CD14-positive monocyte (primary cell): Measurements from ENCODE around the gene AGAP1. TPM values are rescaled to one million over a fixed set of nuclear protein-coding genes. Genes with fewer than 3 reads are reported as not detected.

Source experiments
- DNase-seq, 3 donors: peaks; one replicate each; pipeline ENCODE4 v3.0.0-alpha.2; 2011 to 2022
- H2AFZ ChIP-seq: 2 replicates; pipeline ENCODE4 v1.6.0; 2012; ENCODE audit warnings: mild to moderate bottlenecking, low read depth, low read length, inconsistent platforms; ENCODE audit not compliant: insufficient read depth, poor library complexity, severe bottlenecking
- H3K27ac ChIP-seq, 2 donors: 1 replicate in 1 of 2; 2 replicates in 1 of 2; pipeline ENCODE4 v1.5.1; 2012 to 2013; ENCODE audit warnings: low read length in 2 of 2, control low read depth in 1 of 2, inconsistent platforms in 1 of 2, low read depth in 1 of 2, mild to moderate bottlenecking in 1 of 2
- H3K27me3 ChIP-seq, 2 donors: one replicate each; pipeline versions ENCODE4 v1.6.0 to v1.6.1; 2011 to 2013; ENCODE audit warnings: low read length in 2 of 2; ENCODE audit not compliant: control insufficient read depth in 2 of 2, insufficient read depth in 2 of 2
- H3K36me3 ChIP-seq, 2 donors: replicated peaks in 1 of 2; 1 replicate in 1 of 2; 2 replicates in 1 of 2; pipeline versions ENCODE4 v1.5.1 to v1.6.1; 2012 to 2013; ENCODE audit warnings: low read length in 2 of 2, control low read depth in 1 of 2, inconsistent platforms in 1 of 2, mild to moderate bottlenecking in 1 of 2; ENCODE audit not compliant: insufficient read depth in 2 of 2, control insufficient read depth in 1 of 2
- H3K4me1 ChIP-seq, 2 donors: 1 replicate in 1 of 2; 2 replicates in 1 of 2; pipeline versions ENCODE4 v1.5.1 to v1.6.1; 2012 to 2013; ENCODE audit warnings: low read length in 2 of 2, control low read depth in 1 of 2, inconsistent platforms in 1 of 2, mild to moderate bottlenecking in 1 of 2, moderate library complexity in 1 of 2; ENCODE audit not compliant: insufficient read depth in 2 of 2, control insufficient read depth in 1 of 2
- H3K4me2 ChIP-seq: replicated peaks from 2 replicates; pipeline ENCODE3; 2012; ENCODE audit warnings: low read length, moderate library complexity, mild to moderate bottlenecking; ENCODE audit not compliant: poor library complexity, severe bottlenecking; ENCODE audit errors: extremely low read depth
- H3K4me3 ChIP-seq, 3 experiments: fragments of 200-600 bp in 1 of 3; sonication (generic) in 1 of 3; replicated peaks in 1 of 3; 1 replicate in 2 of 3; 2 replicates in 1 of 3; pipeline ENCODE4 v1.5.1; 2011 to 2013; ENCODE audit warnings: low read length in 3 of 3, mild to moderate bottlenecking in 3 of 3, control low read depth in 2 of 3, low read depth in 2 of 3, inconsistent platforms in 1 of 3, moderate library complexity in 1 of 3
- H3K79me2 ChIP-seq: 2 replicates; pipeline ENCODE4 v1.6.0; 2012; ENCODE audit warnings: mild to moderate bottlenecking, control low read depth, inconsistent platforms, low read length, moderate library complexity; ENCODE audit not compliant: insufficient read depth
- H3K9ac ChIP-seq: 2 replicates; pipeline ENCODE4 v1.6.0; 2017; ENCODE audit warnings: low read length, mild to moderate bottlenecking; ENCODE audit not compliant: insufficient read depth, poor library complexity, severe bottlenecking
- H3K9me3 ChIP-seq, 2 donors: replicated peaks in 1 of 2; 1 replicate in 1 of 2; 2 replicates in 1 of 2; pipeline versions ENCODE4 v1.5.1 to v1.6.1; 2012 to 2013; ENCODE audit warnings: low read length in 2 of 2, control low read depth in 1 of 2; ENCODE audit not compliant: control insufficient read depth in 1 of 2, insufficient read depth in 1 of 2
- H4K20me1 ChIP-seq: 2 replicates; pipeline ENCODE4 v1.6.0; 2012; ENCODE audit warnings: mild to moderate bottlenecking, low read length, control low read depth, moderate library complexity; ENCODE audit not compliant: insufficient read depth
- H3K27ac Mint-ChIP-seq, 7 donors: one replicate each; pipeline ENCODE4 v1.8.0; 2020; ENCODE audit warnings: mild to moderate bottlenecking in 7 of 7, mixed read lengths in 7 of 7, moderate library complexity in 6 of 7, inconsistent platforms in 2 of 7
- H3K27me3 Mint-ChIP-seq, 3 donors: one replicate each; pipeline ENCODE4 v1.8.0; 2021 to 2022; ENCODE audit warnings: low read depth in 3 of 3, mild to moderate bottlenecking in 3 of 3, mixed read lengths in 3 of 3, moderate library complexity in 3 of 3, inconsistent platforms in 1 of 3
- H3K36me3 Mint-ChIP-seq, 2 donors: one replicate each; pipeline ENCODE4 v1.8.0; 2020; ENCODE audit warnings: mixed read lengths in 2 of 2, inconsistent platforms in 1 of 2, mild to moderate bottlenecking in 1 of 2
- H3K4me1 Mint-ChIP-seq: one replicate; pipeline ENCODE4 v1.8.0; 2020; ENCODE audit warnings: mild to moderate bottlenecking, mixed read lengths
- H3K4me3 Mint-ChIP-seq, 2 donors: one replicate each; pipeline ENCODE4 v1.8.0; 2020; ENCODE audit warnings: mild to moderate bottlenecking in 2 of 2, mixed read lengths in 2 of 2, moderate library complexity in 1 of 2
- H3K9me3 Mint-ChIP-seq, 7 donors: one replicate each; pipeline ENCODE4 v1.8.0; 2020 to 2022; ENCODE audit warnings: mixed read lengths in 7 of 7, mild to moderate bottlenecking in 6 of 7, moderate library complexity in 6 of 7, inconsistent platforms in 2 of 7
- CTCF ChIP-seq: fragments of 200-600 bp; IDR thresholded peaks from one replicate; pipeline ENCODE4 v1.8.0; 2022; ENCODE audit warnings: antibody characterized with exemption, mild to moderate bottlenecking
- WGBS: methylation state at CpG from one replicate; pipeline ENCODE4 v1.1.5; 2013; ENCODE audit warnings: missing lambda C conversion rate; ENCODE audit not compliant: insufficient coverage; 5-methylcytosine and 5-hydroxymethylcytosine counted together
- intact Hi-C, 2 donors: fragments of 100-400 bp; cut with micrococcal nuclease; formaldehyde crosslinking; loops; one replicate each; pipeline versions ENCODE4 v1.15.0 to v1.15.1; 2023
- polyA plus RNA-seq, 3 donors: library from polyadenylated mRNA; depleted of rRNA in 1 of 3; unstranded in 2 of 3; stranded (reverse) in 1 of 3; fragments of 300-500 nt in 2 of 3; fragments of >200 nt in 1 of 3; fragmentation: Illumina TruSeq in 2 of 3; gene quantifications; 1 replicate in 2 of 3; 2 replicates in 1 of 3; pipeline ENCODE4 v1.2.3, GENCODE V29; 2012 to 2021

Gene AGAP1
- polyA plus RNA-seq, 3 donors, result 0.12 TPM; not detected in 2

DNA sequence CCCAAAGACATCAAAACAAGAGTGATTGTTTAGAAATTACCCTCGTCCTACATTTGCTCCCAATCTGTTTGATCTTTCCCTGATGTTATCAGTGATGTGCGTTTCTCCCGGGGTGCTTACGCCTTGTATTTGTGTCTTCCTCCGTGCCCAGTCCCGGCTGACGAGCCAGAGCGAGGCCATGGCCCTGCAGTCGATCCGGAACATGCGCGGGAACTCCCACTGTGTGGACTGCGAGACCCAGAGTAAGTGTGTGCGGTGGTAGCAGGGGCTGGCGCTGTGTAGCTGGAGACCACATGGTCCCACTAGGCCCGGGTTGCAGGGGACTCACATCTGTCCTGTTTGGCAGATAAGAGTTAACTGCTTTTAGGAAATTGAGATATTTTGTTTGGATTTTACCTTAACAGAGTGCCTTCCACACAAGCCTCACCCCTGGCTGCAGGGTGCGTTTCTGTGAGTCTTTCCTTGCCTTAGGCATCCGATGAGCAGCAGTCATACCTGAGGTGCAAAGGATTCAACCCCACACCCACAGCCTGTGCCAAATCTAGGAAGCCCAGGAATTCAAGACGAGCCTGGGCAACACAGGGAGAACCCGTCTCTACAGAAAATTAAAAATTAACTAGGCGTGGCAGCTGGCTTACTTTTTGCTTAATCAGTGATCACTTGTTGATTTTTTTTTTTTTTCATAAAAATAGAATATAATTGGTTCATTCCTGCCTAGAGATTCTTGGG is 546.9 kb downstream of the AGAP1 start:
- H3K4me1 Mint-ChIP-seq, result no peaks in the 10 kb centered on the region

DNA sequence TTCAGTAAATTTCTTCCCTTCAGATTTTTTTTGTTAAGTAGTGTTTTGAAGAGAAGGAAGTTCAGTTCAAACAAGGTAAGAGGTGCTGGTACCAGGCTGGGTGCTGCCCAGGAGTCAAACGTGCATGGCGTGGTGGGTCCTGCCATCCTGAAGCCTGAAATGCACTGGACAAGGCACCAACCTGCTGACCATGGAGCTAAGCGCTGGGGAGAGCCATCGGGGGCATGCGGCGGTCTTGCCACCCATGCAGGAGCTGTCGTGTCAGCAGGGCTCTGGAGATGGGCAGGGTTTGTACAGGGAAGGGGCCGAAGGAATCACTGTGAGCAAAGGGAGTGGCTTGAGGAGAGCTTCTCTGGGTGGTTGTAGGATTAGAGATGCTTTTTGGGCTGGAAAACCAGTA is 547.8 kb downstream of the AGAP1 start:
- no peak overlapping the region for H3K4me3 Mint-ChIP-seq
- no peaks in the 10 kb centered on the region for H3K9me3 ChIP-seq

More for the DNA sequence above, 546.9 kb downstream of the AGAP1 start:
- H4K20me1 ChIP-seq, result no peaks in the 10 kb centered on the region
- Mint-ChIP-seq H3K4me3 (no peak overlapping the region), H3K27ac (no peak overlapping the region), H3K9me3 (peaks cover 0 to 3% (median 0%) of the 10 kb centered on the region in 7 donors), H3K36me3 (no peaks in the 10 kb centered on the region), H3K27me3 (peaks cover 0 to 4% (median 2%) of the 10 kb centered on the region in 3 donors)
- no peak overlapping the region for H2AFZ ChIP-seq
- no peaks in the 10 kb centered on the region for H3K27me3 ChIP-seq
- H3K27ac ChIP-seq, result no peak overlapping the region
- no peaks in the 10 kb centered on the region for H3K79me2 ChIP-seq
- no peak overlapping the region for H3K4me3 ChIP-seq
- WGBS, result 92% methylated on average over 17 of the region's 21 CpGs
- H3K4me2 ChIP-seq, result no peak overlapping the region
- no peak overlapping the region for H3K9ac ChIP-seq
- intact Hi-C loops, result no loop called here
- no peaks in the 10 kb centered on the region for H3K9me3 ChIP-seq
- TF ChIP-seq CTCF, result no peak
- no peaks in the 10 kb centered on the region for H3K4me1 ChIP-seq
- DNase-seq, result no peak
- H3K36me3 ChIP-seq, result no peaks in the 10 kb centered on the region

More for the DNA sequence above, 547.8 kb downstream of the AGAP1 start:
- H3K9me3 Mint-ChIP-seq, result peaks cover 0 to 3% (median 0%) of the 10 kb centered on the region in 7 donors
- DNase-seq, result no peak
- Histone ChIP-seq H3K9ac (no peak overlapping the region), H3K27ac (no peak overlapping the region), H2AFZ (no peak overlapping the region), H3K4me1 (no peaks in the 10 kb centered on the region), H4K20me1 (no peaks in the 10 kb centered on the region), H3K79me2 (no peaks in the 10 kb centered on the region), H3K36me3 (no peaks in the 10 kb centered on the region), H3K27me3 (no peaks in the 10 kb centered on the region), H3K4me2 (no peak overlapping the region), H3K4me3 (no peak overlapping the region)
- no peaks in the 10 kb centered on the region for H3K36me3 Mint-ChIP-seq
- H3K27ac Mint-ChIP-seq, result peak overlapping the region in 1 of 7 donors; percentile 58
- 96% methylated on average over 8 of the region's 8 CpGs for WGBS
- intact Hi-C loops, result no loop called here
- no peaks in the 10 kb centered on the region for H3K4me1 Mint-ChIP-seq
- no peak for TF ChIP-seq CTCF
- peaks cover 0 to 4% (median 2%) of the 10 kb centered on the region in 3 donors for H3K27me3 Mint-ChIP-seq
